ENCODE results near the gene NDUFS8.
"Not testable (repeated sequence)": the region's sequence is repeated elsewhere in the genome, so short reads cannot be mapped to it uniquely, and the experiment has no call there.

The NDUFS8 gene

DNA sequence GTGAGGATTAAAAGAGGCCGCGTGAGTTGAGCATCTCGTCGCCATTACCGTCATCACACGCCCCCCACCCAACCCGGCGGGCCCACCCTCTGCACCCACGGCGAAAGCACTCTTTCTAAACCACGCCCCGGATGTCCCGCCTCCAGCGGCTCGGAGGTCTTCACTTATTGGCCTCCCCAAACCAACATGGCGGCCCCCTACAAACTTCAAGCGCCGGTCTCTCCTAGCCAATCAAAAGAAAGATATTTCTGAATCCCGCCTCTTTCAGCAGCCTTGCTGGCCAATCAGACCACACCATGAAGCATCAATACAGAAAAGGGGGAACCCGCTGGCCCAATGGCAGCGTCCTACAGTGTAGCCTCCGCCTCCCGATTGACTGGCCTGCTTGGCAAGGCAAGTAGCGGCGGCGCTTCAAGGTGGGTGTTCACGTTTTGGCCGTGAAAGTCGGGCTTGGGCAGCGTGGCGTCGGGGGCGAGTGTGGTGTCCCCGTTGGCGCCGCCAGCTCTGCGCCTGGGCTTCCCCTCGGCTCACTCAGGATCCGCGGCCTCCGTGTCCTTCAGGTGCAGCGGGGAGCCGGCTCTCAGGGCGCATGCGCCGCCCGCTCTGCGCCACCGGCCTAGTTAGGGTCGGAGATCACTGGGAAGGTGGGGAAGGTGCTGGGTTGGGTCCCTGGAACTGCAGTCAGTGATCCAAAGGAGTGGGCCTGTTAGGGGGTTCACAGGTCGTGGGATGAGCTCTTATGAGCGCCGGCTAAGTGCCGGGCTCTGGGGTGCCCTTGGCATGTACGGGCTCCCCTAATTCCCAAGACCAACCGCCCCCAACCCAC, at the start of gene NDUFS8:
Gene NDUFS8, plus strand, starts transcription at position 364 of the 826 bp plus-strand sequence. CDS start 1,471 bp downstream, outside the sequence.
- peak; percentile 98 for DNase-seq

GRCh38 chr11:67981226-67981625, 49.3 kb upstream of the NDUFS8 start:
- not testable (repeated sequence) for DNase-seq

GRCh38 chr11:67982255-67982857, 48.1 kb upstream of the NDUFS8 start:
- not testable (repeated sequence) for DNase-seq

- DNase-seq, result no peak
Observed at GRCh38 chr11:67983951-67984350, 46.5 kb upstream of the NDUFS8 start.

GRCh38 chr11:67985302-67985701, 45.2 kb upstream of the NDUFS8 start:
- DNase-seq, result not testable (repeated sequence)

- not testable (repeated sequence) for DNase-seq
Observed at GRCh38 chr11:67990546-67991346, 39.7 kb upstream of the NDUFS8 start.

DNA sequence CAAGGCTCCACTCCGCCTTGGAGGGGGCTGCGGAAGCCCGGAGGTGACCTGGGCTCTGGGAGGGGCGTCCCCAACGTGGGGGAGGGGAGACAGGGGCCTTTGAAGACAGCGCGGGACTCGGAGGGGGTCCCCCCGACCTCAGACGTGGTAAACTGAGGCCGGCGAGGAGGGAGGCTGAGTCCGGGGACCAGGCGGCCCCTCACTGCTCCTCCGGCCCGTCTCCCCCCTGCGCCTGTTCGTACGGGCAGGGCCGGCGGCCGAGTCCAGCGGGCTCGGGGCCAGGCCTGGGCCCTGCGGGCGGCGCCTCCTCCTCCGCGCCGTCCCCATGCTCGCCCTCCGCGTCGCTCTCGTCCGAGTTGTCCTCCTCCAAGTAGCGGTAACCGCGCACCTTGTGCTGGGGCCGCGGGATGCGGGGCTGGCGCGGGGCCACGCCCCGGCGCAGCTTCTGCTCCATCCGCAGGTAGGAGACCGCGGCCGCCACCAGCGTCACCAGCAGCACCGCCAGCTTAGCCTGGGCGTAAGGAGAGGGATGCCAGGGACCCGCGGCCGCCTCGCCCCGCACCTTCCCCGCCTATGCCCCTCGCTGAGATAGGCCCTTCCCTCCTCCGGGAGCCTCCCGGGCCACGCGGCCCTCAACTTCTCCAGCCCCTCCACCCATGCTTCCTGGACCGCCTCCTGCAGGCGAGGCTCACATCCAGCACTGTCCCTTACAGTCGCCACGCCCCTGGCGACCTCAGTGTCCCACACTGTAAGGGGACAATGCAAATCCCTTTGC, 38.9 kb upstream of the NDUFS8 start:
- not testable (repeated sequence) for DNase-seq

- peak; percentile 63 for DNase-seq
Observed at GRCh38 chr11:67993821-67994220, 36.7 kb upstream of the NDUFS8 start.

DNA sequence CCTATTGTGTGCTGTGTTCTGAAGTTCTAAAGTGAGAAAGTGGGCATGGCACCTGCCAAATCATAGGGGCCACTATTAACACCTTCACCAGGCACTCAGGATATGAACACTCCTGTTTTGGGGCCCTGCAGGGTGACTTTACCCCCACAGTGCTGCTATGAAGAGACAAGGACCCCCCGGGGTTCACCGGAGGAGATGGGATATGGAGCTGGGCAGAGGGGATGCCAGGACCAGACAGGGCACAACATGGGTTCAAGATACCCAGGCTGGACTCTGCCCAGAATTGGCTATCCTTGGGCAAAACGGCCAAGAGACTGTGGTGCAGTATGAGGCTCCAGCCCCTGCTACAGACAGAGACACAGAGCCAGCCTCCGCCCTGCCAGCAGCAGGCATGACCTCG, 36.1 kb upstream of the NDUFS8 start:
- not testable (repeated sequence) for DNase-seq

DNA sequence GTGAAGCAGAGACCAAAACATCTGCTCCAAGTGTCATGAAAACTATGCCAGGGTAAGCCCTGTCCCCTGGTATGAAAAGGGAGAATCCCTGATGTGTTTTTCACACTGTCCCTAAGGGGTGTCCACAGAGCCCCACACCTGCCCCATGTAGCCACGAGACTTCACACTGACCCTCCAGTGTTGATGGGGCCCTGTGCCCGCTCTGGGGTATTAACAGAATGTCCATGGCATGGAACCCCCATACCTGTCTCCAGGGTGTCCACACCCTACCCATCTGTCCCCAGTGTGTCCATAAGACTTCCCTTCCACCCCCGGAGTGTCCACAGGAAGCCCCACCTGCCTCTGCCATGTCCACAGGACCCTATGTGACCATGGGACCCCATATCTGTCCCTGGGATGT, 35.4 kb upstream of the NDUFS8 start:
- DNase-seq, result not testable (repeated sequence)

DNA sequence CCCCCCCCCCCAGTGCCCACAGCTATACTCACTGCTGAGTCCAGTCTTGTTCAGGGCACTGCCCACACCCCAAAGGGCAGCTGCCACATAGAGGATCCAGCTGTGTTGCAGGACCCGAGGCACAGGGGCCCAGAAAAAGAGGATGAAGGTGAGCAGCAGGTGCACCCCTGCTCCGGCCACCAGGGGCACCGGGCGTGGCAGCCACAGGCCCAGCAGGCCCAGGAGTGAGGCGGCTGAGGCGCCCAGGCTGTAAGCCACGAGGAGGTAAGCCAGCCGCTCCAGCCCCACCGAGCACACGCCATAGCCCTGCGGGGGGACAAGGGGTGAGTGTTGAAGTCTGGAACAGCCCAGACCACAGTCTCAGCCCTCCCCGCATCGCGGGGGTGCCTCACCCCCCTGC, 34.9 kb upstream of the NDUFS8 start:
- DNase-seq, result not testable (repeated sequence)

DNA sequence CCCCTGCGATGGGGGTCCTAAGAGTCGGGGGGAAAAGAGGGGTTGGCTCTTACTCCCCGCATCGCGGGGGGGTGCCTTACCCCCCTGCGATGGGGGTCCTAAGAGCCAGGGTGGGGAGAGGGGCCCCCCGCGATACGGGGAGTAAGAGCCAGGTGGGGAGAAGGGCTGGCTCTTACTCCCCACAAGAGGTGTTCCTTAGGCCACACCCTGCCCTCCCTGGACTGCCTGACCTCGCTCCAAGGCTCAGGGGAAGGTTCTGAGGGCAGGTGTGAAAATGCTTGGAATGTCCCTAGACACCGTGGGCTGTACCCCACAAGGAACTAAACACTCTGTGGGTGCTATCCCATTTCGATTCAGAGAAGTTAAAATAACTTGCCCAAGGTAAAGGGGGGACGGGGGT, 34.4 kb upstream of the NDUFS8 start:
- no peak for DNase-seq

GRCh38 chr11:67996622-67997474, 33.6 kb upstream of the NDUFS8 start:
- peak; percentile 74 for DNase-seq

GRCh38 chr11:67997475-67997921, 33.0 kb upstream of the NDUFS8 start:
- DNase-seq, result no peak

DNA sequence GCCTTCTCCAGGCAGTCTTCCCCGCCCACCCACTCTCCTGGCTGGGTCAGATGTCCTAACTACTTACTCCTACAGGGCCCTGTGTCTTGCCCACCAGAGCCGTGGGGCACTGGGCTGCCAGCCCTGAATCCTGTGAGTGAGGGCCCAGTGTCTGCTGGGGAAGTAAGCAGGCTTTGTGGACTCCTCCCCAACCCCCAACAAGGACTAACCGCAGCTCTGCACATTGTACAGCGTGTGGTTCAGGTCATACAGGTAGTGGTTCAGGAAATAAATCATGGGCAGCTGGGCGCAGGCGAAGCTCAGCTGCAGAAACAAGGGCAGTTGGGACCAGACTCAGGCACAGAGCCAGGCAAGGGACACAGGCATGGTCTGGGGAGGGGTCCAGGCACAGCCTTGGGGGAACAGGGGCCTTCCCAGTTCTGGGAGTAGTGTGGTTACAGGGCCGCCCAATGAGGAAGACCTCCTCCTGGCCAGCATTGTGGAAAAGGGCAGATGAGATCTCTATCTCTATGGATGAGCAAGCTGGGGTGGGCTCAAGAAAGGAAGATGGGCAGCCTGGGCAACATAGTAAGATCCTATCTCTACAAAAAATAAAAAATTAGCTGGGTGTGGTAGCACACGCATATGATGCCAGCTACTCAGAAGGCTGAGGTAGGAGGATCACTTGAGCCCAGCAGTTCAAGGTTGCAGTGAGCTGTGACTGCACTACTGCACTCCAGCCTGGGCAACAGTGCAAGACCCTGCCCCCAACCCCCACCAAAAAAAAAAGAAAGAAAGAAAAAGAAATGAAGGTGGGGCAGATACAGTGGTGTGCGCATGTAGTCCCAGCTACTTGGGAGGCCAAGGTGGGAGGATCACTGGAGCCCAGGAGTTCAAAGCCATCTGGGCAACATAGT, 32.1 kb upstream of the NDUFS8 start:
- no peak for DNase-seq

DNA sequence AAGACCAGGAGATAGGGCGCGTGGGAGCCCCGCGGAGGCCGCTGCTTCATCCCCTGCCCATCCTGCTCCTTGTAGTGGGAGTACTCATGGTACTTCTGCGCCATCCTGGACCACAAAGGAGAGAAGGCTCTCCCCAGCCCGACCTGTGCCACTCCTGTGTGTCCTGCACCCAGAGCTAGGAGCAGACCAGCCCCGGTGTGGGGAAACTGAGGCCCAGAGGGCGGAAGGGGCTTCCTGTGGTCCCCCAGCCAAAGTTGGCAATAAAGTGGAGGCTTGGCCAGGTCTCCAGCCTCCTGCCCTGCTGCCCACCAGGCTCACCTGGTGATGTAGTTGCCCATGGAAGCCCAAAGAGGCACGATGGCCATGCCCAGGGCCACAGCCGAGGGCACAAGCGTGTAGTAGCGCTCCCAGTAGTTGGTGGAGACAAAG, 31.3 kb upstream of the NDUFS8 start:
- DNase-seq, result no peak

DNA sequence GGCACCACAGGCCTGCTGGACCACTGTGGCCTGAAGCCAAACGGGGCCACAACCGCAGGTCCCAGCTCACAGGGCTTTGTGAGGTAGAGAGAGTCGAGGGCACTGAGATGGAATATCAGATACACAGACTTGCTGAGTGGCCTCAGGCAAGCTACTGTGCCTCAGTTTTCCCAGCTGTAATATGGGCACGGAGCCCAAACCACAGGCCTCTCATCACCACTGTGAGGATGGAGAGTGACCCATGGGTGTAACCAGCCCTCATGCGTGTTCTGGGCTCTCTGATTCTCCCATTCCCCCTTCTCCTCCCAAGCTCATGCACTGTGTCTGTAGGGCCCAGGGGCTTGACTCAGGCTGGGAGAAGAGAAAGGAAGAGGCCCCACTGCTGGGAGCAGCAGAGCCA, 30.8 kb upstream of the NDUFS8 start:
- no peak for DNase-seq

DNA sequence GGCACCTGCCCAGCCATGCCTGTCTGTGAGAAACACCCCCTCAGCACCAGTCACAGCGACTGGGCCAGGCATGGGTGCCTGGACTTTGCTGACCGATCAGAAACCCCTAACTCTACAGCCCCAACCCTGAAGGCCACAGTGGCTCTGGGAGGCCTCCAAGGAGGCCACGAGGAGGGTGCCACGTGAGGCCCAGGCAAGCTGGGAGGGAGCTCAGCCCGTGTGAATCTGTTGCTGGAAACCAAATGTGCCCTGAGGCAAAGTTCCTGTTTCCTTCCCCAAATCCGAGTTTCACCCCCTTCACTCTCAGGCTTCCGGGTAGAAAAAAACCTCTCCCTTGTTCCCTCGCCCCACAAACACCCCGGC, 27.9 kb upstream of the NDUFS8 start:
- DNase-seq, result peak; percentile 35

DNA sequence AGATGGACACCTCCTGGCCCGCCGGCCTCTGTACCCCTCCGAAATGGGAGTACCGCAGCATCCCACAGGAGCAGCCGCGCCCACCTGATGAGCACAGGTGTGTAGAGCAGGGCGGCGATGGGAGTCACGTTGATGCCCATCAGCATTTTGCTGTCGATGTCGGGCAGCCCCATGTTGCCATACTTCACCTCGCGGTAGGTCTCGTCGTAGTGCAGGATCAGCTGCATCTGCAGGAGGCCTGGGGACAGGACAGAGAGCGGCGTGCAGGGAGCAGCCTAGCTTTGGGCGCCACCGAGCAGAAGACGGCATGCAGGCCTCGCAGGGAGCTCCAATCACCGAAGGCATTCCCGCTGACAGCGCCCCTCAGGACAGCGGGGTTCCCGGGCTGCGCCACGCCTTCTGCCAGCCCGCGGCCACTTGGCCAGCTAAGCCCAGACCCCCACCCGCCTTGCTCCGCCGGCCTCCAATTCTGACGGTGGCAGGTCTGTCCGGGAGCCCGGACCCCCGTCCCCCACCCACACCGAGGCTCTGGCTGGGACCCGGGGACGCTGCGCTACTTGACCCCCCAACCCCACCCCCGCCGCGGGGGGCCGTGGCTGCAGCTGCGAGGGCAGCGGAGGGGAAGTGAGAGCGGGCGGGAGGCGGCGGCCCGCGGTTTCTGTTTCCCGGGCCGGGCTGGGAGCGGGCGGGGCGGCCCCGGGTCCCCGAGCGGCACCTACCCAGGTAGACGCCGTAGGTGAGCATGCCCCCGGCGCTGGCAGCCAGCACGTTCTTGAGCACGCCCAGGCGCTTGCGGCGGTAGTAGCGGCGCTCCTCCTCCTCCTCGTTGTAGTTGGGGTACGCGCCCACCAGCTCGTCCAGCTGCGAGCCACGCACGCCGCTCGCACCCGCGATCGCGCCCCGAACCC, 27.3 kb upstream of the NDUFS8 start:
- peak; percentile 68 for DNase-seq
